Keratinocyte (primary cell): ENCODE results near the gene ECI1. TPM values are rescaled to one million over a fixed set of nuclear protein-coding genes. Genes with fewer than 3 reads are reported as not detected.

ENCODE experiments used
- DNase-seq: peaks from one replicate; pipeline ENCODE4 v3.0.0-alpha.2; 2011; ENCODE audit warnings: low read depth, missing footprints, low spot score
- FAIRE-seq: peaks from 2 replicates; lab custom pipeline; 2011; peaks lifted over from hg19 to GRCh38; lab: Jason Lieb, UNC
- H2AFZ ChIP-seq: 2 replicates; pipeline ENCODE4 v1.6.0; 2012; ENCODE audit warnings: low read length, control low read depth, inconsistent platforms; ENCODE audit not compliant: control insufficient read depth
- H3K27ac ChIP-seq: 2 replicates; pipeline ENCODE4 v1.5.1; 2011; ENCODE audit warnings: low read length; ENCODE audit not compliant: control insufficient read depth, insufficient read depth
- H3K27me3 ChIP-seq: 3 replicates; pipeline ENCODE4 v1.6.0; 2011; ENCODE audit warnings: low read length; ENCODE audit not compliant: control insufficient read depth, insufficient read depth; ENCODE audit errors: extremely low read depth
- H3K36me3 ChIP-seq, 2 experiments: 2 replicates in 1 of 2; 3 replicates in 1 of 2; pipeline ENCODE4 v1.5.1; 2011; ENCODE audit warnings: low read length in 2 of 2, mild to moderate bottlenecking in 1 of 2; ENCODE audit not compliant: control insufficient read depth in 2 of 2, insufficient read depth in 2 of 2; ENCODE audit errors: extremely low read depth in 1 of 2
- H3K4me1 ChIP-seq: 3 replicates; pipeline ENCODE4 v1.5.1; 2011; ENCODE audit warnings: low read length; ENCODE audit not compliant: control insufficient read depth, insufficient read depth; ENCODE audit errors: extremely low read depth
- H3K4me2 ChIP-seq: 3 replicates; pipeline ENCODE4 v1.6.0; 2011; ENCODE audit warnings: low read depth, low read length; ENCODE audit not compliant: control insufficient read depth, insufficient read depth; ENCODE audit errors: extremely low read depth
- H3K4me3 ChIP-seq, 3 experiments: fragments of 200-600 bp in 1 of 3; sonication (generic) in 1 of 3; 2 replicates in 2 of 3; 3 replicates in 1 of 3; pipeline ENCODE4 v1.5.1; 2011 to 2016; ENCODE audit warnings: low read length in 3 of 3, mild to moderate bottlenecking in 3 of 3, control low read depth in 2 of 3, inconsistent platforms in 1 of 3, low read depth in 1 of 3, mixed read lengths in 1 of 3, mixed run types in 1 of 3, moderate library complexity in 1 of 3; ENCODE audit not compliant: control insufficient read depth in 2 of 3, insufficient read depth in 2 of 3; ENCODE audit errors: extremely low read depth in 1 of 3
- H3K79me2 ChIP-seq: 2 replicates; pipeline ENCODE4 v1.6.0; 2012; ENCODE audit warnings: low read length; ENCODE audit not compliant: control insufficient read depth, insufficient read depth
- H3K9ac ChIP-seq: 3 replicates; pipeline ENCODE4 v1.6.0; 2011; ENCODE audit warnings: low read length; ENCODE audit not compliant: control insufficient read depth, insufficient read depth; ENCODE audit errors: extremely low read depth
- H3K9me1 ChIP-seq: 3 replicates; pipeline ENCODE4 v1.6.0; 2011; ENCODE audit warnings: low read length; ENCODE audit not compliant: control insufficient read depth, insufficient read depth; ENCODE audit errors: extremely low read depth
- H3K9me3 ChIP-seq: 2 replicates; pipeline ENCODE4 v1.5.1; 2012; ENCODE audit warnings: low read depth, low read length; ENCODE audit not compliant: control insufficient read depth
- H4K20me1 ChIP-seq: 3 replicates; pipeline ENCODE4 v1.6.0; 2011; ENCODE audit warnings: low read length; ENCODE audit not compliant: control insufficient read depth, insufficient read depth; ENCODE audit errors: extremely low read depth
- EZH2 ChIP-seq: IDR thresholded peaks from one replicate; pipeline ENCODE4 v1.6.1; 2012; ENCODE audit warnings: inconsistent platforms, mild to moderate bottlenecking, low read length, moderate library complexity
- dilution Hi-C: fragments of 300-500 bp; cut with MboI; formaldehyde crosslinking; loops from one replicate; pipeline ENCODE4 v1.7.0; 2020; ENCODE audit warnings: low sequenced_read_pairs; ENCODE audit not compliant: extremely low pct_ligation_motif_present
- polyA plus RNA-seq, 5 experiments: library from polyadenylated mRNA; depleted of rRNA in 3 of 5; stranded (reverse) in 3 of 5; stranded (forward) in 1 of 5; unstranded in 1 of 5; fragments of >200 nt; gene quantifications; 1 replicate in 1 of 5; 2 replicates in 3 of 5; 3 replicates in 1 of 5; pipeline versions ENCODE4 v1.2.1 to v1.2.3, GENCODE V29; 2011 to 2012; ENCODE audit warnings: missing spikeins in 2 of 5, low read depth in 1 of 5, low replicate concordance in 1 of 5
- TF ChIP-seq, protein P1 (sequence below), 3 experiments: IDR thresholded peaks in 1 of 3; conservative IDR thresholded peaks in 1 of 3; optimal IDR thresholded peaks in 1 of 3; 2 replicates in 2 of 3; 3 replicates in 1 of 3; pipeline versions ENCODE3 to v1.5.1; 2011; ENCODE audit warnings: low read length in 3 of 3, mild to moderate bottlenecking in 3 of 3, moderate library complexity in 2 of 3, control low read depth in 1 of 3, inconsistent platforms in 1 of 3; ENCODE audit not compliant: insufficient read depth in 2 of 3; ENCODE audit errors: extremely low read depth in 1 of 3

ECI1 gene
- polyA plus RNA-seq, 1 donor (not counting 4 experiments of a cell fraction or from before 2014, with no cell fraction given) = 19.7 TPM

DNA sequence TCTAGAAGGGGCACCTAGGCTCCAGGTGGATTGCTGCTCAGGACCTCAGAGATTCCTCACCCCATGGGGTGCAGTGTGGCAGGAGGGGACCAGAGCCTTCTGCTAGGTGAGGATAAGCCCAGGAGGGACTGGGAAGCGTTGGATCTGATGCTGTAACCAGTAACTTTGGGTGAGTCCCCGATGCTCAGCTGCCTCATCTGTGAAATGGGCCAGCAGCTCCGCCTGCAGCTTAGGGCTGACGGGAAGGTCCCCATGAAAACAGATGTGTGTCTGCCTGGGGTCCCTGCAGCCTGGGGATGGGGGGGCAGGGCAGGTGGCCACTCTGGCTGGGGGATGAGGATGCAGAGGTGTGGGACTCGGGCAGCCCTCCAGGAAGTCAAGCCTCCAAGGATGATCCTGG is 52.3 kb downstream of the ECI1 start:
- peaks cover 16% of the 10 kb centered on the region for H3K4me1 ChIP-seq

DNA sequence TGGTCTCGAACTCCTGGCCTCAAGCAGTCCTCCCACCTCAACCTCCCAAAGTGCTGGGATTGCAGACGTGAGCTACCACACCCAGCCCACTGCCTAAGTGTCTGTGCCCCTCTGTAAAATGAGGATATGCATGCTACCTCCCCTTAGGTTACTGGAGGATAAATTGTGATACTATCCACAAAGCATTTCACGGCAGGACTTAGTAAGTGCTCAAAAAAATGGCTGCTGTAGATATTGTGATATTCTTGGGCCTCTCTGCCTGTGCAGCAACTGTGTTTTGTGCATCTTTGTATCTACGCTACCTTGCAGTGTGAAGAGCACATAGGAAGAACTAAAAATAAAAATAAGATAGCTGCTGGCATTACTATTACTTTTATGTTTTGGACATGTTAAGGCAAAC is 53.1 kb downstream of the ECI1 start:
- no peak for FAIRE-seq
- TF ChIP-seq EZH2 = no peak
- TF ChIP-seq, protein P1, sequence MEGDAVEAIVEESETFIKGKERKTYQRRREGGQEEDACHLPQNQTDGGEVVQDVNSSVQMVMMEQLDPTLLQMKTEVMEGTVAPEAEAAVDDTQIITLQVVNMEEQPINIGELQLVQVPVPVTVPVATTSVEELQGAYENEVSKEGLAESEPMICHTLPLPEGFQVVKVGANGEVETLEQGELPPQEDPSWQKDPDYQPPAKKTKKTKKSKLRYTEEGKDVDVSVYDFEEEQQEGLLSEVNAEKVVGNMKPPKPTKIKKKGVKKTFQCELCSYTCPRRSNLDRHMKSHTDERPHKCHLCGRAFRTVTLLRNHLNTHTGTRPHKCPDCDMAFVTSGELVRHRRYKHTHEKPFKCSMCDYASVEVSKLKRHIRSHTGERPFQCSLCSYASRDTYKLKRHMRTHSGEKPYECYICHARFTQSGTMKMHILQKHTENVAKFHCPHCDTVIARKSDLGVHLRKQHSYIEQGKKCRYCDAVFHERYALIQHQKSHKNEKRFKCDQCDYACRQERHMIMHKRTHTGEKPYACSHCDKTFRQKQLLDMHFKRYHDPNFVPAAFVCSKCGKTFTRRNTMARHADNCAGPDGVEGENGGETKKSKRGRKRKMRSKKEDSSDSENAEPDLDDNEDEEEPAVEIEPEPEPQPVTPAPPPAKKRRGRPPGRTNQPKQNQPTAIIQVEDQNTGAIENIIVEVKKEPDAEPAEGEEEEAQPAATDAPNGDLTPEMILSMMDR (optimal IDR thresholded peaks at IDR 0.05 in 1 of 3, IDR thresholded peaks at IDR 0.05 in 1 of 3, conservative IDR thresholded peaks at IDR 0.05 in 1 of 3; ENCODE audit: extremely low read depth in 1 of 3, insufficient read depth in 2 of 3, low read length in 3 of 3) = no peak
- dilution Hi-C loops = no loop called here

More for the DNA sequence above, 52.3 kb downstream of the ECI1 start:
- no peak overlapping the region for H3K9ac ChIP-seq
- peaks cover 28% of the 10 kb centered on the region for H3K27me3 ChIP-seq
- H3K36me3 ChIP-seq = no peaks in the 10 kb centered on the region
- H3K9me1 ChIP-seq = no peaks in the 10 kb centered on the region
- DNase-seq = no peak
- dilution Hi-C loops = no loop called here
- no peaks in the 10 kb centered on the region for H3K79me2 ChIP-seq
- no peak for FAIRE-seq
- H3K9me3 ChIP-seq = no peaks in the 10 kb centered on the region
- H2AFZ ChIP-seq = no peak overlapping the region
- H4K20me1 ChIP-seq = no peaks in the 10 kb centered on the region
- H3K4me3 ChIP-seq = no peak overlapping the region
- H3K4me2 ChIP-seq = no peak overlapping the region
- TF ChIP-seq, protein P1 (optimal IDR thresholded peaks at IDR 0.05 in 1 of 3, IDR thresholded peaks at IDR 0.05 in 1 of 3, conservative IDR thresholded peaks at IDR 0.05 in 1 of 3; ENCODE audit: extremely low read depth in 1 of 3, insufficient read depth in 2 of 3, low read length in 3 of 3) = no peak
- no peak for TF ChIP-seq EZH2
- H3K27ac ChIP-seq = no peak overlapping the region

More for the DNA sequence above, 53.1 kb downstream of the ECI1 start:
- Histone ChIP-seq H3K4me2 (no peak overlapping the region), H3K9ac (no peak overlapping the region), H3K9me1 (no peaks in the 10 kb centered on the region), H3K27me3 (peaks cover 36% of the 10 kb centered on the region), H3K4me3 (no peak overlapping the region), H3K79me2 (no peaks in the 10 kb centered on the region), H3K36me3 (no peaks in the 10 kb centered on the region), H3K4me1 (peaks cover 16% of the 10 kb centered on the region), H2AFZ (no peak overlapping the region), H3K9me3 (no peaks in the 10 kb centered on the region), H3K27ac (no peak overlapping the region), H4K20me1 (no peaks in the 10 kb centered on the region)
- no peak for DNase-seq
